ENCODE data around the gene PSMB11. TPM values are rescaled to one million over a fixed set of nuclear protein-coding genes. Genes with fewer than 3 reads are reported as not detected.

Gene PSMB11
- total and polyA plus RNA-seq, 9 donors = not detected

DNA sequence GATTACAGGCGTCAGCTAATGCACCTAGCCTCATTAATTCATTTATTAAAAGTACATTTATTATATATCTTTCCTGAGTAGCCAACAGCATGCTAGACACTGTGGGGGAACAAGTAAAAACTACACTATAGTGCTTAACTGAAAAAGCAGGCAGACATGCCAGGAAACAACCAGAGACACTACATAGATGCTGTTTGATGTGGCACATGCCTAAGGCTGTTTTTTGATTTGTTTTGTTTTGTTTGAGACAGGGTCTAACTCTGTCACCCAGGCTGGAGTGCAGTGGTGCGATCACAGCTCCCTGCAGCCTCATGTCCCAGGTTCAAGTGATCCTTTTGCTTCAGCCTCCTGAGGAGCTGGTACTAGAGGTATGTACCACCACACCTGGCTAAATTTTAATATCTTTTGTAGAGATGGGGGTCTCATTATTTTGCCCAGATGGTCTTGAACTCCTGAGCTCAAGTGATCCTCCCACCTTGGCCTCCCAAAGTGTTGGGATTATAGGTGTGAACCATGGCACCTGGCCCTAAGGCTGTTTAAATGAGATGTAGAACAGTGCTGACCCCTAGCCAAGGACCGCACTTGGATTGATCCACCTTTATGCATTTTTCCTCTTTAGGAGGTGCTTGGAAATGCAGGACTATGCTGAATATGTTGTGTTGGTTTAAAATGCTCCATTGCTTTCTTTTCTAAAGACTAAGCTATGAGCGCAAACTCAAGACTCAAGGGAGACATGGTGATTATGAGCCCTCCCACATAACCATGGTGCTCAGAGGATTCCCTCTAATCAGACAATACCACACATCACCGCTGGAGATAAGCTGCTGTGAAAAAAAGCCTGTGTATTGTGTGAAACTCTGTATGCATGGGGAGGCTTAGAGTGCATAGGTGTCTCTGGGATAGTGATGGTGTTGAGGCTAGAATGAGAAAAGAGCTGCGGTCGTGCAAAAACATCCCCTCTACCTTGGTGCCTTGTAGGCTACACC lies 21.6 kb upstream of the PSMB11 start:
- WGBS, 3 donors = 88 to 93% (median 91%) methylated on average over 7 of the region's 7 CpGs
- Histone ChIP-seq H3K4me3 (no peak overlapping the region), H3K9me3 (no peaks in the 10 kb centered on the region), H3K4me1 (ENCODE audit: insufficient read depth) (no peaks in the 10 kb centered on the region), H3K27me3 (no peaks in the 10 kb centered on the region), H3K36me3 (no peaks in the 10 kb centered on the region), H3K27ac (no peak overlapping the region)
- TF ChIP-seq, protein P1, sequence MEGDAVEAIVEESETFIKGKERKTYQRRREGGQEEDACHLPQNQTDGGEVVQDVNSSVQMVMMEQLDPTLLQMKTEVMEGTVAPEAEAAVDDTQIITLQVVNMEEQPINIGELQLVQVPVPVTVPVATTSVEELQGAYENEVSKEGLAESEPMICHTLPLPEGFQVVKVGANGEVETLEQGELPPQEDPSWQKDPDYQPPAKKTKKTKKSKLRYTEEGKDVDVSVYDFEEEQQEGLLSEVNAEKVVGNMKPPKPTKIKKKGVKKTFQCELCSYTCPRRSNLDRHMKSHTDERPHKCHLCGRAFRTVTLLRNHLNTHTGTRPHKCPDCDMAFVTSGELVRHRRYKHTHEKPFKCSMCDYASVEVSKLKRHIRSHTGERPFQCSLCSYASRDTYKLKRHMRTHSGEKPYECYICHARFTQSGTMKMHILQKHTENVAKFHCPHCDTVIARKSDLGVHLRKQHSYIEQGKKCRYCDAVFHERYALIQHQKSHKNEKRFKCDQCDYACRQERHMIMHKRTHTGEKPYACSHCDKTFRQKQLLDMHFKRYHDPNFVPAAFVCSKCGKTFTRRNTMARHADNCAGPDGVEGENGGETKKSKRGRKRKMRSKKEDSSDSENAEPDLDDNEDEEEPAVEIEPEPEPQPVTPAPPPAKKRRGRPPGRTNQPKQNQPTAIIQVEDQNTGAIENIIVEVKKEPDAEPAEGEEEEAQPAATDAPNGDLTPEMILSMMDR (IDR thresholded peaks at IDR 0.05) = no peak
- TF ChIP-seq POLR2A (IDR thresholded peaks at IDR 0.05) = no peak
- no peak for TF ChIP-seq EP300 (IDR thresholded peaks at IDR 0.05)
- intact Hi-C loops (cut with DNase I) = no loop called here
- no peak for DNase-seq

DNA sequence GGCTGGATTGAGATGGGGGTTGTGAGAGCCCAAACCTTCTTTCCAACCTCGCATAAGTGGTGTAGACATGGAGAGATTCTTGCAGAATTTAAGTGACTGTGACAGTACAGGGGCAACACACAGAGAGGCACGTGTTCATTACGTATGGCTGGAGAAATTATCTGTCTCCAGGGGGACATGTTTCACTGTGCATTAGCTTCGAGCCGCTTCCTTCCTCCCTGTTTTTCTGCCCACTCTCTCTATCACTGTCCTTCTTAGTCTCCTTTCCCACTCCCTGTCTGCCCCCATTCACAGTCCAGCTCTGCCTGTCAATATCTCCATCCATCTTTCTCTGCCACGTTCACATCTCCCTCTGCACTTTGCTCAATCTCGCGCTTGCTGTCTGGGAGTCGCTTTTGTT lies 20.6 kb upstream of the PSMB11 start:
- no peaks in the 10 kb centered on the region for H3K4me1 ChIP-seq (ENCODE audit: insufficient read depth)
- H3K36me3 ChIP-seq = no peaks in the 10 kb centered on the region
- WGBS, 3 donors = 71 to 75% (median 74%) methylated on average over 9 of the region's 9 CpGs
- TF ChIP-seq, protein P1 (IDR thresholded peaks at IDR 0.05) = no peak
- no peak for TF ChIP-seq EP300 (IDR thresholded peaks at IDR 0.05)
- no peak for TF ChIP-seq POLR2A (IDR thresholded peaks at IDR 0.05)
- no peak for DNase-seq
- no peaks in the 10 kb centered on the region for H3K9me3 ChIP-seq
- H3K4me3 ChIP-seq = no peak overlapping the region
- intact Hi-C loops (cut with DNase I) = no loop called here
- no peaks in the 10 kb centered on the region for H3K27me3 ChIP-seq
- H3K27ac ChIP-seq = no peak overlapping the region

DNA sequence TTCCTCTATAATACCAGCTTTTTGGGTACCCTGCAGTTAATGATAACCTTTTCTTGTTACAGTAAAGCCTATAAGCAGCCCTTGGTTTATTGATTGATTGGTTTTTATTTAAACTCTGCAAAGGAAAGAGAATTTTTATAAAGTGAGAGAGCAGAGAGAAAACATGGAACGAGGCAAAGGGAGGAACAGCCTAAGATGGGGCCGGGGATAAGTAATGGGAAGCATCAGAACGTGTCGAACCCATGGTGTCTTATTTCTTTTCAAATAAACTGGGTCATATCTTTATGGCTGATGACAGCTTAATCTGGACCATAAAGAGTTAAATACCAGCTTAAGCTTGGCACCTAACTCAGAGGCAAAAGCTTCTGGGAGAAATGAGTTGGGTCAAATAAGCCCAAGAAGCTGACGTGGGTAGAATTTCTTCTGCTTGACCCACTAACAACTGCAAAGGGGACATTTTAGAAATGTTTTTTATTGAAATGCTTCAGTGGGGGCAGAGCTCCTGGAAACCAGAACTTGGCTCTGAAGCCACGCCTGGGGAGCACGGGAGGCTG lies 20.0 kb upstream of the PSMB11 start:
- no peaks in the 10 kb centered on the region for H3K4me1 ChIP-seq (ENCODE audit: insufficient read depth)
- TF ChIP-seq POLR2A (IDR thresholded peaks at IDR 0.05) = no peak
- TF ChIP-seq, protein P1 (IDR thresholded peaks at IDR 0.05) = no peak
- no peak for TF ChIP-seq EP300 (IDR thresholded peaks at IDR 0.05)
- intact Hi-C loops (cut with DNase I) = no loop called here
- no peaks in the 10 kb centered on the region for H3K9me3 ChIP-seq
- WGBS, 3 donors = 48 to 56% (median 52%) methylated on average over 7 of the region's 7 CpGs
- H3K4me3 ChIP-seq = no peak overlapping the region
- H3K36me3 ChIP-seq = no peaks in the 10 kb centered on the region
- H3K27ac ChIP-seq = no peak overlapping the region
- no peak for DNase-seq
- no peaks in the 10 kb centered on the region for H3K27me3 ChIP-seq

DNA sequence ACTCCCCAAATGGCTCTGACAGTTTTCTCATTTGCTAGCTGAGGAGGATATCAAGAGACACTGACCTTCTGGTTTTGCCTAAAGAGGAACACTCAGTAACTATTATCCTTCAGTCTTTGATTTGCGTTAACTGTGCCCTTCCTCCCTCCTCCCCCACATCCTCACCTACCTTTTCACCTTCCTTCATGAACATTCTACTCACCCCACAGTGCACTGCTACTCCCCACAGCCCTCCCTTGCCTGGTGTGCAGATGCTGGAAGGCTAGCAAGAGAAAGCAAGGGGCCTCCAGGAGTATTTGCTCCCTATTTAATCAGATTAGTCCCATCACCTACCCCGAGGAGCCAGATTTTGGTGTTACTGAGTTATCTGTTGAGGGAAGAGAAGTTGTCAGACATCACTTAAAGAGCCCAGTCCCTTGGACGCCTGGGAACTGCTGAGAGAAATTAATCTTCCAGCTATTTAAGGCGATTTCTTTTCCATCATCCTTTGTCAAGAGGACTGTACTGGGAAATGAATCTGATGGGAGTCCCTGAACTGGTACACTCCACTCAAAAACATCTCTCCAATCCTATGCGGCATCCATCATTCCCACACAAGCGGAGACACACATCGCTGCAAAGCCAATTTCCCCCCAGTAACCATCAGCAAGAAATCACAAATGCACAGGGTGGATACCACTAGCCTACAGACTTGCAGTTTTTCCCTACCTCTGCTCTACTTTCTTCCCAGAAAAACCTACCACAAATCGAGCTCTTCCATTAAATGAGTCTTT lies 18.8 kb upstream of the PSMB11 start:
- DNase-seq = no peak
- no peaks in the 10 kb centered on the region for H3K36me3 ChIP-seq
- no peaks in the 10 kb centered on the region for H3K4me1 ChIP-seq (ENCODE audit: insufficient read depth)
- H3K4me3 ChIP-seq = no peak overlapping the region
- H3K9me3 ChIP-seq = no peaks in the 10 kb centered on the region
- H3K27ac ChIP-seq = no peak overlapping the region
- intact Hi-C loops (cut with DNase I) = no loop called here
- no peaks in the 10 kb centered on the region for H3K27me3 ChIP-seq
- WGBS, 3 donors = 65 to 71% (median 68%) methylated on average over 8 of the region's 8 CpGs
- TF ChIP-seq EP300 (IDR thresholded peaks at IDR 0.05) (no peak), POLR2A (IDR thresholded peaks at IDR 0.05) (no peak)
- TF ChIP-seq, protein P1 (IDR thresholded peaks at IDR 0.05) = no peak
